Measurements from ENCODE around the gene HES2.

- no peak for TF ChIP-seq EZH2 (IDR thresholded peaks at IDR 0.05)
- no peak for TF ChIP-seq FOXP2 (optimal IDR thresholded peaks at IDR 0.05; ENCODE audit: control extremely low read depth, extremely low read length, insufficient read depth)
Measured at GRCh38 chr1:6414881-6415626, 4.7 kb downstream of the HES2 start.

Data from SK-N-MC (cell line).